GM18505 (cell line): ENCODE data around the gene C19orf25.

ENCODE experiments used
- ATAC-seq: cut with Tn5 transposase; IDR thresholded peaks from one replicate; pipeline ENCODE4 v1.9.1; 2021; ENCODE audit not compliant: unreplicated experiment
- POLR2A ChIP-seq: IDR thresholded peaks from 4 replicates; pipeline ENCODE4 v1.6.1; 2011; ENCODE audit warnings: borderline replicate concordance; ENCODE audit not compliant: insufficient read depth, insufficient read length; ENCODE audit errors: extremely low read depth

Gene C19orf25

GRCh38 chr19:1466018-1466460 is 13.0 kb downstream of the C19orf25 start:
- TF ChIP-seq POLR2A = no peak
- no peak for ATAC-seq

- ATAC-seq = no peak
These were observed 13.6 kb downstream of the C19orf25 start for GRCh38 chr19:1465191-1466016.

GRCh38 chr19:1461862-1462261 is 17.2 kb downstream of the C19orf25 start:
- no peak for ATAC-seq
- no peak for TF ChIP-seq POLR2A

More at GRCh38 chr19:1465191-1466016, 13.6 kb downstream of the C19orf25 start:
- TF ChIP-seq POLR2A = no peak

GRCh38 chr19:1460033-1460995 is 18.7 kb downstream of the C19orf25 start:
- no peak for TF ChIP-seq POLR2A
- ATAC-seq = no peak

- ATAC-seq = no peak
- no peak for TF ChIP-seq POLR2A
These were observed 19.5 kb downstream of the C19orf25 start for GRCh38 chr19:1459479-1459878.

GRCh38 chr19:1457892-1458291 is 21.1 kb downstream of the C19orf25 start:
- ATAC-seq = no peak
- TF ChIP-seq POLR2A = no peak

- ATAC-seq = no peak
These were observed 21.8 kb downstream of the C19orf25 start for GRCh38 chr19:1457031-1457739.

GRCh38 chr19:1456121-1456900 is 22.7 kb downstream of the C19orf25 start:
- no peak for ATAC-seq
- TF ChIP-seq POLR2A = no peak

More at GRCh38 chr19:1457031-1457739, 21.8 kb downstream of the C19orf25 start:
- no peak for TF ChIP-seq POLR2A

GRCh38 chr19:1455336-1456120 is 23.5 kb downstream of the C19orf25 start:
- no peak for TF ChIP-seq POLR2A
- no peak for ATAC-seq

GRCh38 chr19:1455002-1455335 is 24.0 kb downstream of the C19orf25 start:
- no peak for TF ChIP-seq POLR2A
- ATAC-seq = no peak

GRCh38 chr19:1453525-1454364 is 25.3 kb downstream of the C19orf25 start:
- no peak for ATAC-seq
- TF ChIP-seq POLR2A = no peak
